ENCODE measurements around the gene COL11A1. TPM values are rescaled to one million over a fixed set of nuclear protein-coding genes. Genes with fewer than 3 reads are reported as not detected.

The COL11A1 gene
- total RNA-seq = under 1 TPM; 0.32 to 0.88 TPM

GRCh38 chr1:103108376-103109150, at the start of gene COL11A1:
TSS of gene COL11A1 (minus strand) at chr1:103108522. CDS start at chr1:103108178, 344 bp downstream.
- no peaks in the 10 kb centered on the region for H3K9me3 ChIP-seq
- no peaks in the 10 kb centered on the region for H3K36me3 ChIP-seq
- no peaks in the 10 kb centered on the region for H3K4me1 ChIP-seq
- H3K27me3 ChIP-seq = no peaks in the 10 kb centered on the region
- H3K4me3 ChIP-seq = no peak within 1 kb of the TSS
- DNase-seq = no peak
- no peak within 1 kb of the TSS for H3K27ac ChIP-seq
- intact Hi-C loops (cut with DNase I) = no loop called here
- no peak within 1 kb of the TSS for H3K9ac ChIP-seq (ENCODE audit: low read depth in 2 of 2, low read length in 2 of 2)
- no peak for TF ChIP-seq CTCF (IDR thresholded peaks at IDR 0.05)

- Histone ChIP-seq H3K4me3 (no peak overlapping the region), H3K4me1 (no peaks in the 10 kb centered on the region), H3K27ac (no peak overlapping the region), H3K27me3 (no peaks in the 10 kb centered on the region), H3K36me3 (no peaks in the 10 kb centered on the region), H3K9me3 (no peaks in the 10 kb centered on the region), H3K9ac (ENCODE audit: low read depth in 2 of 2, low read length in 2 of 2) (no peak overlapping the region)
- intact Hi-C loops (cut with DNase I) = no loop called here
- TF ChIP-seq CTCF (IDR thresholded peaks at IDR 0.05) = no peak
- no peak for DNase-seq
Observed at GRCh38 chr1:103156966-103157365, 48.6 kb upstream of the COL11A1 start.

GRCh38 chr1:103146166-103146565, 37.8 kb upstream of the COL11A1 start:
- TF ChIP-seq CTCF (IDR thresholded peaks at IDR 0.05) = no peak
- no peaks in the 10 kb centered on the region for H3K27me3 ChIP-seq
- H3K4me3 ChIP-seq = no peak overlapping the region
- no peak overlapping the region for H3K27ac ChIP-seq
- no peak for DNase-seq
- intact Hi-C loops (cut with DNase I) = no loop called here
- H3K9ac ChIP-seq (ENCODE audit: low read depth in 2 of 2, low read length in 2 of 2) = no peak overlapping the region
- no peaks in the 10 kb centered on the region for H3K36me3 ChIP-seq
- no peaks in the 10 kb centered on the region for H3K9me3 ChIP-seq
- no peaks in the 10 kb centered on the region for H3K4me1 ChIP-seq

GRCh38 chr1:103145449-103145848, 37.1 kb upstream of the COL11A1 start:
- Histone ChIP-seq H3K4me3 (no peak overlapping the region), H3K4me1 (no peaks in the 10 kb centered on the region), H3K27me3 (no peaks in the 10 kb centered on the region), H3K9me3 (no peaks in the 10 kb centered on the region), H3K27ac (no peak overlapping the region), H3K36me3 (no peaks in the 10 kb centered on the region), H3K9ac (ENCODE audit: low read depth in 2 of 2, low read length in 2 of 2) (no peak overlapping the region)
- DNase-seq = no peak
- TF ChIP-seq CTCF (IDR thresholded peaks at IDR 0.05) = no peak
- intact Hi-C loops (cut with DNase I) = no loop called here

GRCh38 chr1:103144681-103145080, 36.4 kb upstream of the COL11A1 start:
- no peak for DNase-seq
- no peaks in the 10 kb centered on the region for H3K4me1 ChIP-seq
- intact Hi-C loops (cut with DNase I) = no loop called here
- no peaks in the 10 kb centered on the region for H3K9me3 ChIP-seq
- no peak overlapping the region for H3K27ac ChIP-seq
- H3K36me3 ChIP-seq = no peaks in the 10 kb centered on the region
- H3K4me3 ChIP-seq = no peak overlapping the region
- no peaks in the 10 kb centered on the region for H3K27me3 ChIP-seq
- TF ChIP-seq CTCF (IDR thresholded peaks at IDR 0.05) = no peak
- H3K9ac ChIP-seq (ENCODE audit: low read depth in 2 of 2, low read length in 2 of 2) = no peak overlapping the region
